HCT116 (cell line): ENCODE measurements around the gene SELENON.

Source experiments
- CTCF ChIP-seq, 3 experiments: fragments of 200-600 bp in 1 of 3; sonication (generic) in 1 of 3; IDR thresholded peaks in 2 of 3; conservative IDR thresholded peaks in 1 of 3; 2 replicates each; pipeline ENCODE4 v1.5.1; 2012 to 2017; ENCODE audit warnings: low read depth in 2 of 3, low read length in 2 of 3, antibody characterized with exemption in 1 of 3, borderline replicate concordance in 1 of 3, control low read depth in 1 of 3, mild to moderate bottlenecking in 1 of 3, mixed read lengths in 1 of 3, mixed run types in 1 of 3, moderate library complexity in 1 of 3; ENCODE audit not compliant: insufficient read depth in 1 of 3
- EZH2 ChIP-seq: fragments of 200-600 bp; sonication (generic); IDR thresholded peaks from 2 replicates; pipeline ENCODE4 v1.6.1; 2017; ENCODE audit warnings: antibody characterized with exemption, mixed run types
- YY1 ChIP-seq: IDR thresholded peaks from 2 replicates; pipeline ENCODE4 v1.6.1; 2011; ENCODE audit warnings: low read length, low read depth, moderate library complexity, mild to moderate bottlenecking; ENCODE audit not compliant: insufficient replicate concordance; ENCODE audit errors: extremely low read depth

GRCh38 chr1:25814549-25815087 is 14.6 kb downstream of the SELENON start:
- TF ChIP-seq CTCF (IDR thresholded peaks at IDR 0.05 in 2 of 3, conservative IDR thresholded peaks at IDR 0.05 in 1 of 3; ENCODE audit: borderline replicate concordance in 1 of 3, insufficient read depth in 1 of 3, low read depth in 2 of 3, low read length in 2 of 3) (no peak), EZH2 (no peak), YY1 (no peak)
